PFSK-1 (cell line): ENCODE results near the gene RCE1.

Experiments used
- POLR2AphosphoS5 ChIP-seq: IDR thresholded peaks from 2 replicates; pipeline ENCODE4 v1.6.1; 2012; ENCODE audit warnings: low read depth, mild to moderate bottlenecking, control low read depth, low read length, moderate library complexity
- SIN3A ChIP-seq: IDR thresholded peaks from 2 replicates; pipeline ENCODE4 v1.6.1; 2012; ENCODE audit warnings: mild to moderate bottlenecking, low read length, moderate library complexity, borderline replicate concordance; ENCODE audit not compliant: insufficient read depth
- TAF1 ChIP-seq: IDR thresholded peaks from 2 replicates; pipeline ENCODE4 v1.6.1; 2012; ENCODE audit warnings: low read length, control low read depth, borderline replicate concordance; ENCODE audit not compliant: insufficient read depth
- TF ChIP-seq, protein P1 (sequence below), 2 experiments: IDR thresholded peaks; 2 replicates each; pipeline versions ENCODE4 v1.6.1 to v1.8.0; 2011 to 2012; ENCODE audit warnings: low read depth in 2 of 2, low read length in 2 of 2, control low read depth in 1 of 2, inconsistent platforms in 1 of 2, mild to moderate bottlenecking in 1 of 2, moderate library complexity in 1 of 2; ENCODE audit not compliant: insufficient read depth in 1 of 2

GRCh38 chr11:66850235-66850587 lies 7.0 kb downstream of the RCE1 start:
- TF ChIP-seq SIN3A: no peak
- TF ChIP-seq, protein P1, sequence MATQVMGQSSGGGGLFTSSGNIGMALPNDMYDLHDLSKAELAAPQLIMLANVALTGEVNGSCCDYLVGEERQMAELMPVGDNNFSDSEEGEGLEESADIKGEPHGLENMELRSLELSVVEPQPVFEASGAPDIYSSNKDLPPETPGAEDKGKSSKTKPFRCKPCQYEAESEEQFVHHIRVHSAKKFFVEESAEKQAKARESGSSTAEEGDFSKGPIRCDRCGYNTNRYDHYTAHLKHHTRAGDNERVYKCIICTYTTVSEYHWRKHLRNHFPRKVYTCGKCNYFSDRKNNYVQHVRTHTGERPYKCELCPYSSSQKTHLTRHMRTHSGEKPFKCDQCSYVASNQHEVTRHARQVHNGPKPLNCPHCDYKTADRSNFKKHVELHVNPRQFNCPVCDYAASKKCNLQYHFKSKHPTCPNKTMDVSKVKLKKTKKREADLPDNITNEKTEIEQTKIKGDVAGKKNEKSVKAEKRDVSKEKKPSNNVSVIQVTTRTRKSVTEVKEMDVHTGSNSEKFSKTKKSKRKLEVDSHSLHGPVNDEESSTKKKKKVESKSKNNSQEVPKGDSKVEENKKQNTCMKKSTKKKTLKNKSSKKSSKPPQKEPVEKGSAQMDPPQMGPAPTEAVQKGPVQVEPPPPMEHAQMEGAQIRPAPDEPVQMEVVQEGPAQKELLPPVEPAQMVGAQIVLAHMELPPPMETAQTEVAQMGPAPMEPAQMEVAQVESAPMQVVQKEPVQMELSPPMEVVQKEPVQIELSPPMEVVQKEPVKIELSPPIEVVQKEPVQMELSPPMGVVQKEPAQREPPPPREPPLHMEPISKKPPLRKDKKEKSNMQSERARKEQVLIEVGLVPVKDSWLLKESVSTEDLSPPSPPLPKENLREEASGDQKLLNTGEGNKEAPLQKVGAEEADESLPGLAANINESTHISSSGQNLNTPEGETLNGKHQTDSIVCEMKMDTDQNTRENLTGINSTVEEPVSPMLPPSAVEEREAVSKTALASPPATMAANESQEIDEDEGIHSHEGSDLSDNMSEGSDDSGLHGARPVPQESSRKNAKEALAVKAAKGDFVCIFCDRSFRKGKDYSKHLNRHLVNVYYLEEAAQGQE (IDR thresholded peaks at IDR 0.05; ENCODE audit: insufficient read depth in 1 of 2, low read depth in 2 of 2, low read length in 2 of 2): no peak
- no peak for TF ChIP-seq POLR2AphosphoS5
- no peak for TF ChIP-seq TAF1
